Endodermal cell (in vitro differentiated cells): ENCODE data around the gene CORO1C. TPM values are rescaled to one million over a fixed set of nuclear protein-coding genes. Genes with fewer than 3 reads are reported as not detected.
A peak's percentile ranks its signal among the peaks of the same experiment; 100 is the strongest.

Experiments used
- DNase-seq: peaks from one replicate; pipeline ENCODE4 v3.0.0-alpha.2; 2017
- H3K27ac ChIP-seq: 2 replicates; pipeline ENCODE4 v1.5.1; 2013; ENCODE audit warnings: mild to moderate bottlenecking, low read depth, low read length, moderate library complexity
- H3K27me3 ChIP-seq: 2 replicates; pipeline ENCODE4 v1.6.1; 2013; ENCODE audit warnings: mild to moderate bottlenecking, low read length, moderate library complexity; ENCODE audit not compliant: insufficient read depth, control insufficient read depth, poor library complexity, severe bottlenecking
- H3K36me3 ChIP-seq: 2 replicates; pipeline ENCODE4 v1.7.0; 2013; ENCODE audit warnings: mild to moderate bottlenecking, low read length, moderate library complexity; ENCODE audit not compliant: control insufficient read depth, insufficient read depth
- H3K4me1 ChIP-seq: one replicate; pipeline ENCODE4 v1.7.0; 2013; ENCODE audit warnings: low read length; ENCODE audit not compliant: control insufficient read depth, insufficient read depth
- H3K4me3 ChIP-seq: 2 replicates; pipeline ENCODE4 v1.5.1; 2013; ENCODE audit warnings: mild to moderate bottlenecking, low read length, moderate library complexity
- H3K9ac ChIP-seq: 2 replicates; pipeline ENCODE4 v1.6.1; 2013; ENCODE audit warnings: mild to moderate bottlenecking, low read length, moderate library complexity; ENCODE audit not compliant: poor library complexity, severe bottlenecking; ENCODE audit errors: extremely low read depth
- H3K9me3 ChIP-seq: 2 replicates; pipeline ENCODE4 v1.6.1; 2013; ENCODE audit warnings: mild to moderate bottlenecking, low read length, moderate library complexity; ENCODE audit not compliant: control insufficient read depth
- H3K27ac Mint-ChIP-seq: 2 replicates; pipeline ENCODE4 v1.8.0; 2020; ENCODE audit warnings: mixed read lengths
- H3K27me3 Mint-ChIP-seq: 2 replicates; pipeline ENCODE4 v1.8.0; 2021; ENCODE audit warnings: mild to moderate bottlenecking, mixed read lengths; ENCODE audit not compliant: insufficient read depth
- H3K36me3 Mint-ChIP-seq: 2 replicates; pipeline ENCODE4 v1.8.0; 2020; ENCODE audit warnings: low read depth, mixed read lengths
- H3K4me1 Mint-ChIP-seq: 2 replicates; pipeline ENCODE4 v1.8.0; 2020; ENCODE audit warnings: mixed read lengths
- H3K4me3 Mint-ChIP-seq: 2 replicates; pipeline ENCODE4 v1.8.0; 2020; ENCODE audit warnings: mild to moderate bottlenecking, moderate library complexity, mixed read lengths
- H3K9me3 Mint-ChIP-seq: 2 replicates; pipeline ENCODE4 v1.8.0; 2020; ENCODE audit warnings: mild to moderate bottlenecking, mixed read lengths
- WGBS, 2 experiments: methylation state at CpG; one replicate each; pipeline versions ENCODE4 v1.1.5 to v1.1.7; 2013; ENCODE audit warnings: missing lambda C conversion rate in 2 of 2, mixed read lengths in 1 of 2; ENCODE audit not compliant: insufficient coverage in 1 of 2, insufficient read length in 1 of 2; 5-methylcytosine and 5-hydroxymethylcytosine counted together
- total RNA-seq, 2 donors: library from RNA; stranded (reverse); fragmentation: NEBNext Ultra II Directional in 1 of 2; extraction: Animal tissue kit (Norgen Biotek cat#: 25700) in 1 of 2; gene quantifications; 2 replicates in 1 of 2; 3 replicates in 1 of 2; pipeline ENCODE4 v1.2.1, GENCODE V29; 2021
- TF ChIP-seq, protein P1 (sequence below): fragments of 200-600 bp; sonication (generic); conservative IDR thresholded peaks from 2 replicates; pipeline ENCODE4 v1.5.0; 2021; ENCODE audit warnings: antibody characterized with exemption, mild to moderate bottlenecking

CORO1C gene
- total RNA-seq, 2 donors from 2014 or later, result 122 to 125 TPM

DNA sequence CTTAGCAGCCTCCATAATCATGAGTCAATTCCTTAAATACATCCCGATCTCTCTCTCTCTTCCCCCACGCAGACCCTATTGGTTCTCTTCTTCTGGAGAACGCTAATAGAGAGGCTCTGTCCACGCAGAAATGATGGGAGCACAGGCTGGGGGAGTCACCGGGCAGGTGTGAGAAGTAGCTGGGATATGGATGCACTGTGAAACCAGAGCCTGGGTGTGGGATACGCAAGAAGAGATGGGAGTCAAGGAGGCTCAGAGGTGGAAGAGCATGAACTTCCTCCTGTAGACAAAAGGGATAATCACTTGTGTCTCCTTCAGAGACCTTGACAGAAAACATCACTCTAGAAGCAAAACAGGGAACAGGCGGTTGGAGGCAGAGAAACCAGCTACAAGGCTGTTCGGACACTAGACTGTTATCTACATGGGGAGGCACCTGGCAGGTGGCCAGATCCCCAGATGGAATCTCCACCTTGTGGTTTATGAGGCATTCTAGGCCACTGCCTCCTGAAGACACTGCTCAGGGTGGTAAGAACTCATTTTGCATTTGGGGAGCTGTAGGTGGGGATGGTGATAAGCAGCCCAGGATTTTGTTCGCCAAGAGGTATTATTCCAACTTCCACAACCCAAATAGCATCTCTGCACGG lies 90.4 kb downstream of the CORO1C start:
- H3K9me3 Mint-ChIP-seq, result no peaks in the 10 kb centered on the region
- Histone ChIP-seq H3K27ac (peak overlapping the region; percentile 6), H3K4me3 (no peak overlapping the region), H3K27me3 (no peaks in the 10 kb centered on the region), H3K4me1 (peaks cover 8% of the 10 kb centered on the region), H3K36me3 (peaks cover 34% of the 10 kb centered on the region), H3K9me3 (no peaks in the 10 kb centered on the region), H3K9ac (no peak overlapping the region)
- H3K36me3 Mint-ChIP-seq, result peaks cover 16% of the 10 kb centered on the region
- peak; percentile 56 for DNase-seq
- no peaks in the 10 kb centered on the region for H3K27me3 Mint-ChIP-seq
- no peak overlapping the region for H3K4me3 Mint-ChIP-seq
- TF ChIP-seq, protein P1, sequence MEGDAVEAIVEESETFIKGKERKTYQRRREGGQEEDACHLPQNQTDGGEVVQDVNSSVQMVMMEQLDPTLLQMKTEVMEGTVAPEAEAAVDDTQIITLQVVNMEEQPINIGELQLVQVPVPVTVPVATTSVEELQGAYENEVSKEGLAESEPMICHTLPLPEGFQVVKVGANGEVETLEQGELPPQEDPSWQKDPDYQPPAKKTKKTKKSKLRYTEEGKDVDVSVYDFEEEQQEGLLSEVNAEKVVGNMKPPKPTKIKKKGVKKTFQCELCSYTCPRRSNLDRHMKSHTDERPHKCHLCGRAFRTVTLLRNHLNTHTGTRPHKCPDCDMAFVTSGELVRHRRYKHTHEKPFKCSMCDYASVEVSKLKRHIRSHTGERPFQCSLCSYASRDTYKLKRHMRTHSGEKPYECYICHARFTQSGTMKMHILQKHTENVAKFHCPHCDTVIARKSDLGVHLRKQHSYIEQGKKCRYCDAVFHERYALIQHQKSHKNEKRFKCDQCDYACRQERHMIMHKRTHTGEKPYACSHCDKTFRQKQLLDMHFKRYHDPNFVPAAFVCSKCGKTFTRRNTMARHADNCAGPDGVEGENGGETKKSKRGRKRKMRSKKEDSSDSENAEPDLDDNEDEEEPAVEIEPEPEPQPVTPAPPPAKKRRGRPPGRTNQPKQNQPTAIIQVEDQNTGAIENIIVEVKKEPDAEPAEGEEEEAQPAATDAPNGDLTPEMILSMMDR, result no peak
- H3K4me1 Mint-ChIP-seq, result peaks cover 9% of the 10 kb centered on the region
- WGBS, 2 experiments, result 90 to 95% methylated on average over 3 to 10 of the region's 10 CpGs
- peak overlapping the region; percentile 25 for H3K27ac Mint-ChIP-seq

DNA sequence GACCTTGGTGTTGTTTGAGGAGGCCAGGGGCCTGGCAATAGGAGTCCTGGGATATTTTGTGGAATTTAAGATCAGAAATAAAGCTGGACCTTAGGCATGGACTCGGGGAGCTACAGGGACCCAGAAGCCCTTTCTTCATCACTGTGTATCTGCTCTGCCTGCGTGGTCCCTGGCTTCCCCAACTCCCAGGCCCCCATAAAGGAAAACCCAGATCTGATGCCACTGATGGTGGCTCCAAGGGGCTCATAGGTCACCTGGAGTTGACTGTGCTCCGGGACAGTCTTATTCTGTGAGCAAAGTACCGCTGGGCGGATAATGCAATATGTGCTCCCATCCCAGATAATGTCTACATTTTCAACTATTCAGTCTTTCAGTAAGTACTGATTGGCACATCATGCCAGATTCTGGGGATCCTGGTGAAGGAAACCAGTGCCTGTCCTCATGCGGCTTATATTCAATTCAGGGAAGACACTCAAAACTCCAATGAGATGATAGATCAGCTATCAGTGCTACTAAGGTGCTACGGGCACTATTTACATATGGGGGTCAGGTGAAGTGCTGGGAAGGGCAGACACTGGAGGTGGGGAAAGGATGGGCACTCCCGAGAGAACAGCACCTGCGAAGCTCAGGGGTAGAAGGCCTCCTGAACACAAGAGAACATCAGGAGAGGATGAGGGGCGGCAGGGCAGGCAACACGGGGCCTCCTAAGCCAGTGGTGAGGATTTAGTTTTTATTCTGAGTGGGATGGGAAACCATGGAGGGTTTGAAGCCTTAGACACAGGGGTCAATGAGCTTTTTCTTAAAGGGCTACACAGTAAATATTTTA lies 92.1 kb downstream of the CORO1C start:
- DNase-seq, result peak; percentile 54
- H3K27ac ChIP-seq, result peak overlapping the region; percentile 99
- H3K9me3 Mint-ChIP-seq, result no peaks in the 10 kb centered on the region

DNA sequence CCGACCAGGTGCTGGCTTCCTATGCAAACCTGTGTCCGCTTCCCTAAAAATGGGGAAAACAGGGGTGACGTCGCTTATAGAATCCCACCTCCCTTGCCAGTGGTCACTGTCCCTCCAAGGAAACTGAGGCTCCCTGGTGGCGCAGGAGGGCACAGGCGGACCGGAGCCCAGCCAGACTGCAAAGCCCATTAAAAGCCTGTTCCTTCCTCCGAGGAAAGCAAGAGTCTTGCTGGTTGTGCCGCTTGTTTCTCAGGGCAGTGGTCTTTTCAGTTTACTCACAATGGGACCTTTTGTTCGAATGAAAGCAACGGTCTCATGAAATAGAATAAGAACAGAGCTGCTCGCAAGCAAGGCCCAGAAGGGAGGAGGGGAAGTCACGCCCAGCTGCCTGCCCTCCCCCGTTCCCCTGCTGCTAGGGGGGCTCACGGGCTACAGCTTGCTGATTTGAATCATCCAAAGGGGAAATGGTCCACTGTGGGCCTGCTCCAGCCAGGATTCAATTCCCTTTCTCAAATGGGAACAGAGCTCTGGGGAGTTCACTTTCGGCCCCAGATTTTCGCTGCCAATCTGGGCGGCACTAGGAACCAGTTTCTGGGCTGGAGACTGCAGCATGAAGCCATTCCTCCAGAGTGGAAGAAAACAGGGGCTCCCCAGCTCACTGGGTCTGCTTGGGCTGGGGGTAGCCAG lies 93.0 kb downstream of the CORO1C start:
- Histone ChIP-seq H3K27ac (peak overlapping the region; percentile 99), H3K4me3 (no peak overlapping the region), H3K9me3 (no peaks in the 10 kb centered on the region), H3K9ac (no peak overlapping the region), H3K27me3 (no peaks in the 10 kb centered on the region), H3K36me3 (peaks cover 9% of the 10 kb centered on the region), H3K4me1 (peaks cover 12% of the 10 kb centered on the region)
- H3K4me1 Mint-ChIP-seq, result peaks cover 16% of the 10 kb centered on the region
- TF ChIP-seq, protein P1, result no peak
- DNase-seq, result peak; percentile 80
- no peaks in the 10 kb centered on the region for H3K27me3 Mint-ChIP-seq
- no peak overlapping the region for H3K4me3 Mint-ChIP-seq
- H3K9me3 Mint-ChIP-seq, result no peaks in the 10 kb centered on the region
- no peaks in the 10 kb centered on the region for H3K36me3 Mint-ChIP-seq
- WGBS, 2 experiments, result 53 to 56% methylated on average over 12 to 18 of the region's 18 CpGs
- no peak overlapping the region for H3K27ac Mint-ChIP-seq

More for the DNA sequence above, 92.1 kb downstream of the CORO1C start:
- H3K9ac ChIP-seq, result no peak overlapping the region
- TF ChIP-seq, protein P1, result no peak
- peaks cover 12% of the 10 kb centered on the region for H3K4me1 ChIP-seq
- Mint-ChIP-seq H3K27me3 (no peaks in the 10 kb centered on the region), H3K36me3 (peaks cover under 1% of the 10 kb centered on the region), H3K27ac (no peak overlapping the region), H3K4me3 (no peak overlapping the region), H3K4me1 (peaks cover 10% of the 10 kb centered on the region)
- H3K4me3 ChIP-seq, result no peak overlapping the region
- peaks cover 18% of the 10 kb centered on the region for H3K36me3 ChIP-seq
- WGBS, 2 experiments, result 92 to 94% methylated on average over 10 to 11 of the region's 11 CpGs
- H3K9me3 ChIP-seq, result no peaks in the 10 kb centered on the region
- no peaks in the 10 kb centered on the region for H3K27me3 ChIP-seq
